ENCODE data around the gene CA10. TPM values are rescaled to one million over a fixed set of nuclear protein-coding genes. Genes with fewer than 3 reads are reported as not detected.

CA10 gene
- total RNA-seq, 1 experiment from 2014 or later = not detected

GRCh38 chr17:52048137-52048898 lies 110.2 kb downstream of the CA10 start:
- Histone ChIP-seq H3K9me2 (ENCODE audit: insufficient read depth) (no peaks in the 10 kb centered on the region), H3K79me2 (ENCODE audit: low read depth) (no peaks in the 10 kb centered on the region), H4K20me1 (ENCODE audit: insufficient read depth) (no peaks in the 10 kb centered on the region), H2AFZ (no peak overlapping the region), H3K27ac (no peak overlapping the region), H3K9me3 (ENCODE audit: insufficient read depth, low read depth) (no peaks in the 10 kb centered on the region), H3K4me1 (replicated peaks; ENCODE audit: insufficient read depth) (no peaks in the 10 kb centered on the region), H3K4me2 (no peak overlapping the region), H3K4me3 (no peak overlapping the region), H3K27me3 (ENCODE audit: insufficient read depth, low read depth) (no peaks in the 10 kb centered on the region; the same call in 1 of the 2 replicates), H3K36me3 (ENCODE audit: low read depth) (no peaks in the 10 kb centered on the region), H3F3A (ENCODE audit: insufficient read depth, low read depth) (no peaks in the 10 kb centered on the region)
- no peak for TF ChIP-seq EZH2 (IDR thresholded peaks at IDR 0.05; ENCODE audit: low read depth)
- TF ChIP-seq CTCF (conservative IDR thresholded peaks at IDR 0.05) = no peak
- BruUV-seq (replicated peaks) = no TSS peak
- POLR2A ChIA-PET (ENCODE audit: unreplicated experiment) = no interaction called here
- no peak for DNase-seq
- CTCF ChIA-PET = no interaction called here
- intact Hi-C loops (cut with micrococcal nuclease; ENCODE audit: unreplicated experiment) = no loop called here

GRCh38 chr17:52047086-52047485 lies 111.4 kb downstream of the CA10 start:
- no peak overlapping the region for H3K4me3 ChIP-seq
- no peaks in the 10 kb centered on the region for H3K9me3 ChIP-seq (ENCODE audit: insufficient read depth, low read depth)
- no peaks in the 10 kb centered on the region for H3F3A ChIP-seq (ENCODE audit: insufficient read depth, low read depth)
- no peaks in the 10 kb centered on the region for H3K4me1 ChIP-seq (replicated peaks; ENCODE audit: insufficient read depth)
- H4K20me1 ChIP-seq (ENCODE audit: insufficient read depth) = no peaks in the 10 kb centered on the region
- H2AFZ ChIP-seq = no peak overlapping the region
- H3K79me2 ChIP-seq (ENCODE audit: low read depth) = no peaks in the 10 kb centered on the region
- no peak for TF ChIP-seq CTCF (conservative IDR thresholded peaks at IDR 0.05)
- TF ChIP-seq EZH2 (IDR thresholded peaks at IDR 0.05; ENCODE audit: low read depth) = no peak
- intact Hi-C loops (cut with micrococcal nuclease; ENCODE audit: unreplicated experiment) = no loop called here
- H3K27ac ChIP-seq = no peak overlapping the region
- CTCF ChIA-PET = no interaction called here
- H3K9me2 ChIP-seq (ENCODE audit: insufficient read depth) = no peaks in the 10 kb centered on the region
- DNase-seq = no peak
- no TSS peak for BruUV-seq (replicated peaks)
- no peaks in the 10 kb centered on the region; the same call in 1 of the 2 replicates for H3K27me3 ChIP-seq (ENCODE audit: insufficient read depth, low read depth)
- no peak overlapping the region for H3K4me2 ChIP-seq
- POLR2A ChIA-PET (ENCODE audit: unreplicated experiment) = no interaction called here
- no peaks in the 10 kb centered on the region for H3K36me3 ChIP-seq (ENCODE audit: low read depth)

- no peaks in the 10 kb centered on the region for H4K20me1 ChIP-seq (ENCODE audit: insufficient read depth)
- no peaks in the 10 kb centered on the region for H3K27me3 ChIP-seq (ENCODE audit: insufficient read depth, low read depth)
- intact Hi-C loops (cut with micrococcal nuclease; ENCODE audit: unreplicated experiment) = no loop called here
- no peaks in the 10 kb centered on the region for H3K4me1 ChIP-seq (replicated peaks; ENCODE audit: insufficient read depth)
- DNase-seq = no peak
- no peak overlapping the region for H3K4me2 ChIP-seq
- H2AFZ ChIP-seq = no peak overlapping the region
- H3K9me2 ChIP-seq (ENCODE audit: insufficient read depth) = no peaks in the 10 kb centered on the region
- H3K79me2 ChIP-seq (ENCODE audit: low read depth) = no peaks in the 10 kb centered on the region
- POLR2A ChIA-PET (ENCODE audit: unreplicated experiment) = no interaction called here
- no peak overlapping the region for H3K27ac ChIP-seq
- H3K4me3 ChIP-seq = no peak overlapping the region
- no peak for TF ChIP-seq EZH2 (IDR thresholded peaks at IDR 0.05; ENCODE audit: low read depth)
- H3F3A ChIP-seq (ENCODE audit: insufficient read depth, low read depth) = no peaks in the 10 kb centered on the region
- H3K9me3 ChIP-seq (ENCODE audit: insufficient read depth, low read depth) = no peaks in the 10 kb centered on the region
- no peaks in the 10 kb centered on the region for H3K36me3 ChIP-seq (ENCODE audit: low read depth)
- no TSS peak for BruUV-seq (replicated peaks)
- CTCF ChIA-PET = no interaction called here
Observed at GRCh38 chr17:52041123-52041617, 117.3 kb downstream of the CA10 start.

All from PC-9 (cell line).